Ovary (tissue), 3 donors: ENCODE data around the gene ISLR2.

Experiments
- CTCF ChIP-seq, 3 donors: fragments of 450-650 bp in 2 of 3; fragments of 200-600 bp in 1 of 3; IDR thresholded peaks; one replicate each; pipeline versions ENCODE4 v1.5.1 to v1.8.0; 2016 to 2022; ENCODE audit warnings: antibody characterized with exemption in 3 of 3, mild to moderate bottlenecking in 1 of 3
- EP300 ChIP-seq: sonication (generic); formaldehyde crosslinking; IDR thresholded peaks from one replicate; pipeline ENCODE4 v1.6.1; 2017; ENCODE audit warnings: antibody characterized with exemption
- POLR2A ChIP-seq: fragments of 450-650 bp; IDR thresholded peaks from one replicate; pipeline ENCODE4 v1.6.1; 2017; ENCODE audit warnings: antibody characterized with exemption, mild to moderate bottlenecking, moderate library complexity
- donor health status: DM: no; HTN: no; CAD: no.

- TF ChIP-seq CTCF (IDR thresholded peaks at IDR 0.05) (no peak), EP300 (no peak), POLR2A (no peak)
These were observed 8.3 kb downstream of the ISLR2 start for GRCh38 chr15:74138642-74139041.
